H9 (cell line): ENCODE data around the gene MRO. TPM values are rescaled to one million over a fixed set of nuclear protein-coding genes. Genes with fewer than 3 reads are reported as not detected.

Source experiments
- DNase-seq: peaks from one replicate; pipeline ENCODE4 v3.0.0-alpha.2; 2017
- H2AFZ ChIP-seq: one replicate; pipeline ENCODE4 v1.6.1; 2013; ENCODE audit warnings: mild to moderate bottlenecking, low read length, control low read depth, moderate library complexity
- H2AK5ac ChIP-seq: 2 replicates; pipeline ENCODE4 v1.6.1; 2013; ENCODE audit warnings: low read length, control low read depth, mixed read lengths; ENCODE audit not compliant: insufficient read length
- H2BK120ac ChIP-seq: one replicate; pipeline ENCODE4 v1.6.1; 2013; ENCODE audit warnings: low read depth, mild to moderate bottlenecking, low read length, control low read depth, inconsistent platforms; ENCODE audit not compliant: poor library complexity, severe bottlenecking
- H2BK12ac ChIP-seq: 2 replicates; pipeline ENCODE4 v1.6.1; 2013; ENCODE audit warnings: low read length, control low read depth, mixed read lengths, low read depth; ENCODE audit not compliant: insufficient read length
- H2BK15ac ChIP-seq: 2 replicates; pipeline ENCODE4 v1.6.1; 2013; ENCODE audit warnings: low read depth, low read length, control low read depth
- H2BK20ac ChIP-seq: one replicate; pipeline ENCODE4 v1.6.1; 2013; ENCODE audit warnings: low read depth, mild to moderate bottlenecking, low read length, control low read depth, inconsistent platforms; ENCODE audit not compliant: poor library complexity, severe bottlenecking
- H2BK5ac ChIP-seq: 2 replicates; pipeline ENCODE4 v1.6.1; 2013; ENCODE audit warnings: low read length, control low read depth, mixed read lengths; ENCODE audit not compliant: insufficient read length
- H3K14ac ChIP-seq: 2 replicates; pipeline ENCODE4 v1.6.1; 2013; ENCODE audit warnings: low read length, control low read depth; ENCODE audit not compliant: insufficient read depth
- H3K18ac ChIP-seq: 2 replicates; pipeline ENCODE4 v1.6.1; 2013; ENCODE audit warnings: low read depth, mild to moderate bottlenecking, mixed read lengths, low read length, control low read depth; ENCODE audit not compliant: insufficient read length
- H3K23ac ChIP-seq: 2 replicates; pipeline ENCODE4 v1.6.1; 2013; ENCODE audit warnings: low read length, control low read depth, mixed read lengths, low read depth; ENCODE audit not compliant: insufficient read length
- H3K23me2 ChIP-seq: 2 replicates; pipeline ENCODE4 v1.6.1; 2013; ENCODE audit warnings: low read depth, mild to moderate bottlenecking, mixed read lengths, low read length, control low read depth; ENCODE audit not compliant: insufficient read length, poor library complexity, severe bottlenecking
- H3K27ac ChIP-seq: 2 replicates; pipeline ENCODE4 v1.5.1; 2013; ENCODE audit warnings: low read length, control low read depth, mixed read lengths, low read depth; ENCODE audit not compliant: insufficient read length
- H3K27me3 ChIP-seq: 2 replicates; pipeline ENCODE4 v1.6.1; 2013; ENCODE audit warnings: low read length, control low read depth, inconsistent platforms; ENCODE audit not compliant: insufficient read depth
- H3K4ac ChIP-seq: 2 replicates; pipeline ENCODE4 v1.6.1; 2013; ENCODE audit warnings: low read depth, mild to moderate bottlenecking, control low read depth, inconsistent platforms, low read length, moderate library complexity
- H3K4me1 ChIP-seq: 2 replicates; pipeline ENCODE4 v1.6.1; 2013; ENCODE audit warnings: low read length, control low read depth, inconsistent platforms; ENCODE audit not compliant: insufficient read depth
- H3K4me2 ChIP-seq: 2 replicates; pipeline ENCODE4 v1.6.1; 2013; ENCODE audit warnings: low read length, control low read depth, mixed read lengths; ENCODE audit not compliant: insufficient read length, insufficient read depth
- H3K56ac ChIP-seq: 2 replicates; pipeline ENCODE4 v1.6.1; 2013; ENCODE audit warnings: low read depth, mild to moderate bottlenecking, mixed read lengths, low read length, control low read depth; ENCODE audit not compliant: insufficient read length
- H3K79me1 ChIP-seq: 2 replicates; pipeline ENCODE4 v1.6.1; 2013; ENCODE audit warnings: low read depth, mild to moderate bottlenecking, moderate library complexity, low read length, control low read depth, inconsistent platforms; ENCODE audit not compliant: insufficient read depth, poor library complexity, severe bottlenecking
- H3K79me2 ChIP-seq: 2 replicates; pipeline ENCODE4 v1.6.1; 2013; ENCODE audit warnings: low read length, control low read depth, inconsistent platforms; ENCODE audit not compliant: insufficient read depth
- H3K9ac ChIP-seq: 2 replicates; pipeline ENCODE4 v1.6.1; 2013; ENCODE audit warnings: low read length, control low read depth, mixed read lengths; ENCODE audit not compliant: insufficient read length; ENCODE audit errors: extremely low read depth
- H3K9me3 ChIP-seq: one replicate; pipeline ENCODE4 v1.6.1; 2013; ENCODE audit warnings: low read depth, low read length, inconsistent platforms; ENCODE audit not compliant: control insufficient read depth
- H3T11ph ChIP-seq: one replicate; pipeline ENCODE4 v1.6.1; 2013; ENCODE audit warnings: mild to moderate bottlenecking, low read length, control low read depth, inconsistent platforms
- H4K20me1 ChIP-seq: one replicate; pipeline ENCODE4 v1.6.1; 2013; ENCODE audit not compliant: control insufficient read depth, insufficient read length, insufficient read depth
- H4K5ac ChIP-seq: 2 replicates; pipeline ENCODE4 v1.6.1; 2013; ENCODE audit warnings: low read depth, mild to moderate bottlenecking, mixed read lengths, low read length, control low read depth; ENCODE audit not compliant: insufficient read length
- H4K8ac ChIP-seq: replicated peaks from 2 replicates; pipeline ENCODE4 v1.6.1; 2013; ENCODE audit warnings: low read length, control low read depth, mixed read lengths, low read depth; ENCODE audit not compliant: insufficient read length
- H4K91ac ChIP-seq: 2 replicates; pipeline ENCODE4 v1.6.1; 2013; ENCODE audit warnings: low read depth, mild to moderate bottlenecking, moderate library complexity, mixed read lengths, low read length, control low read depth; ENCODE audit not compliant: insufficient read length
- H3K27ac Mint-ChIP-seq, 3 experiments: 2 replicates in 2 of 3; 3 replicates in 1 of 3; pipeline ENCODE4 v1.8.0; 2020 to 2021; ENCODE audit warnings: mixed read lengths in 3 of 3, mild to moderate bottlenecking in 1 of 3, moderate library complexity in 1 of 3
- H3K27me3 Mint-ChIP-seq: 2 replicates; pipeline ENCODE4 v1.8.0; 2021; ENCODE audit warnings: low read depth, mild to moderate bottlenecking, moderate library complexity, mixed read lengths
- H3K36me3 Mint-ChIP-seq, 3 experiments: 2 replicates in 2 of 3; 3 replicates in 1 of 3; pipeline ENCODE4 v1.8.0; 2020 to 2021; ENCODE audit warnings: low read depth in 3 of 3, mixed read lengths in 3 of 3; ENCODE audit not compliant: insufficient read depth in 1 of 3
- H3K4me1 Mint-ChIP-seq, 2 experiments: 2 replicates each; pipeline ENCODE4 v1.8.0; 2020; ENCODE audit warnings: mixed read lengths in 2 of 2
- H3K4me3 Mint-ChIP-seq, 2 experiments: 2 replicates in 1 of 2; 3 replicates in 1 of 2; pipeline ENCODE4 v1.8.0; 2020 to 2021; ENCODE audit warnings: mild to moderate bottlenecking in 2 of 2, mixed read lengths in 2 of 2, moderate library complexity in 1 of 2
- H3K9me3 Mint-ChIP-seq, 2 experiments: 2 replicates in 1 of 2; 3 replicates in 1 of 2; pipeline ENCODE4 v1.8.0; 2020; ENCODE audit warnings: mild to moderate bottlenecking in 2 of 2, mixed read lengths in 2 of 2, moderate library complexity in 1 of 2
- WGBS: extraction: QIAGEN DNeasy Blood & Tissue Kit; methylation state at CpG from one replicate; pipeline ENCODE4 v1.1.7; 2013; ENCODE audit warnings: missing lambda C conversion rate, low lambda C conversion rate, mixed read lengths; ENCODE audit not compliant: insufficient read length; ENCODE audit errors: extremely low coverage; 5-methylcytosine and 5-hydroxymethylcytosine counted together
- total RNA-seq: library from RNA; stranded (reverse); gene quantifications from 2 replicates; pipeline ENCODE4 v1.2.1, GENCODE V29; 2021
- TF ChIP-seq, protein P1 (sequence below): fragments of 200-600 bp; sonication (generic); conservative IDR thresholded peaks from 3 replicates; pipeline ENCODE4 v1.8.0; 2021; ENCODE audit warnings: antibody characterized with exemption, mild to moderate bottlenecking

MRO gene
- total RNA-seq, 1 experiment from 2014 or later: 0.57 TPM

DNA sequence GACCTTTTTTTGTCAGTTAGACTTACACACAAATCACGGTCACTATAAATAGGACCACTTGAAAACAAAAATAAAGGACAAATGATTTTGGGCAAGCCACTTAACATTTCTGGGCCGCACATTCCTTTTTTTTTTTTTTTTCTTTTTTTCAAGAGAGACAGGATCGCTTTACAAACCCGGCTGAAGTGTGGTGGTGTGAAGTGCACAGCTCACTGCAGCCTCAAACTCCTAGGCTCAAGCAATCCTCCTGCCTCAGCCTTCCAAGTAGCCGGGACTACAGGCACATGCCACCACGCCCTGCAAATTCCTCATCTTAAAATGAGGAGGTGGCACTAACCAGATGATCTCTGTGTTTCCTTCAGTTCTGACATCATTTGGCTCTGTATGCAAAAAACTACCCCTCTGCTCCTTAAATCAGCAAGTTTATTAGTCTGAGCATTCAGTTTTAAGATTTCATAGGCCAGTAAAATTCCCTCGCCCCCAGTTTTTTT, 28.3 kb upstream of the MRO start:
- no peak overlapping the region for H3K27ac Mint-ChIP-seq
- no peak overlapping the region for H2BK120ac ChIP-seq
- no peaks in the 10 kb centered on the region for H4K20me1 ChIP-seq
- no peak overlapping the region for H4K91ac ChIP-seq
- H3K9me3 ChIP-seq: no peaks in the 10 kb centered on the region
- H2BK15ac ChIP-seq: no peak overlapping the region
- no peak overlapping the region for H2AFZ ChIP-seq
- no peak overlapping the region for H3K4me3 Mint-ChIP-seq
- TF ChIP-seq, protein P1, sequence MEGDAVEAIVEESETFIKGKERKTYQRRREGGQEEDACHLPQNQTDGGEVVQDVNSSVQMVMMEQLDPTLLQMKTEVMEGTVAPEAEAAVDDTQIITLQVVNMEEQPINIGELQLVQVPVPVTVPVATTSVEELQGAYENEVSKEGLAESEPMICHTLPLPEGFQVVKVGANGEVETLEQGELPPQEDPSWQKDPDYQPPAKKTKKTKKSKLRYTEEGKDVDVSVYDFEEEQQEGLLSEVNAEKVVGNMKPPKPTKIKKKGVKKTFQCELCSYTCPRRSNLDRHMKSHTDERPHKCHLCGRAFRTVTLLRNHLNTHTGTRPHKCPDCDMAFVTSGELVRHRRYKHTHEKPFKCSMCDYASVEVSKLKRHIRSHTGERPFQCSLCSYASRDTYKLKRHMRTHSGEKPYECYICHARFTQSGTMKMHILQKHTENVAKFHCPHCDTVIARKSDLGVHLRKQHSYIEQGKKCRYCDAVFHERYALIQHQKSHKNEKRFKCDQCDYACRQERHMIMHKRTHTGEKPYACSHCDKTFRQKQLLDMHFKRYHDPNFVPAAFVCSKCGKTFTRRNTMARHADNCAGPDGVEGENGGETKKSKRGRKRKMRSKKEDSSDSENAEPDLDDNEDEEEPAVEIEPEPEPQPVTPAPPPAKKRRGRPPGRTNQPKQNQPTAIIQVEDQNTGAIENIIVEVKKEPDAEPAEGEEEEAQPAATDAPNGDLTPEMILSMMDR: no peak
- no peak overlapping the region for H3K4me2 ChIP-seq
- H2BK20ac ChIP-seq: no peak overlapping the region
- H3K23ac ChIP-seq: no peak overlapping the region
- no peak overlapping the region for H3K9ac ChIP-seq
- H2BK5ac ChIP-seq: no peak overlapping the region
- H3T11ph ChIP-seq: no peak overlapping the region
- no peak overlapping the region for H2BK12ac ChIP-seq
- no peak overlapping the region for H3K14ac ChIP-seq
- H3K9me3 Mint-ChIP-seq: no peaks in the 10 kb centered on the region
- H3K27me3 ChIP-seq: no peaks in the 10 kb centered on the region
- H3K79me1 ChIP-seq: no peaks in the 10 kb centered on the region
- no peak overlapping the region for H3K56ac ChIP-seq
- H3K4me1 ChIP-seq: no peaks in the 10 kb centered on the region
- no peaks in the 10 kb centered on the region for H3K4me1 Mint-ChIP-seq
- no peaks in the 10 kb centered on the region; the same call in 1 of the 2 replicates for H3K27me3 Mint-ChIP-seq
- no peak overlapping the region for H3K4ac ChIP-seq
- H4K5ac ChIP-seq: no peak overlapping the region
- no peak overlapping the region for H3K18ac ChIP-seq
- WGBS: no CpG with 5 or more reads among the region's 7 CpGs
- no peaks in the 10 kb centered on the region for H3K36me3 Mint-ChIP-seq
- no peaks in the 10 kb centered on the region for H3K79me2 ChIP-seq
- H4K8ac ChIP-seq: no peak overlapping the region
- H3K23me2 ChIP-seq: no peaks in the 10 kb centered on the region
- no peak overlapping the region for H3K27ac ChIP-seq
- DNase-seq: no peak
- H2AK5ac ChIP-seq: no peak overlapping the region
